WTC11 (cell line): ENCODE data around the gene PLEKHM1. TPM values are rescaled to one million over a fixed set of nuclear protein-coding genes. Genes with fewer than 3 reads are reported as not detected.
"Not testable (repeated sequence)": the region's sequence is repeated elsewhere in the genome, so short reads cannot be mapped to it uniquely, and the experiment has no call there.

Source experiments
- ATAC-seq: fragments of 200-7000 bp; cut with Tn5 transposase; 2 replicates; pipeline ENCODE4 v1.10.0; 2021; ENCODE audit warnings: mild to moderate bottlenecking, moderate library complexity
- CTCF ChIA-PET: fragments of 300-600 bp; sonication (Branson Sonifier 250); formaldehyde crosslinking; loops from one replicate; lab custom pipeline; 2021; ENCODE audit warnings: antibody characterized with exemption; lab: Charles Lee
- POLR2A ChIA-PET: fragments of 350-600 bp; sonication (Branson Sonifier 250); formaldehyde crosslinking; loops from one replicate; lab custom pipeline; 2021; ENCODE audit warnings: antibody characterized with exemption; lab: Charles Lee
- DNase-seq: peaks from one replicate; pipeline ENCODE4 v3.0.0; 2021; ENCODE audit warnings: low spot score
- H3K27ac Mint-ChIP-seq: 2 replicates; pipeline ENCODE4 v1.8.0; 2021; ENCODE audit warnings: mixed read lengths
- H3K27me3 Mint-ChIP-seq: 2 replicates; pipeline ENCODE4 v1.8.0; 2021; ENCODE audit warnings: low read depth, mild to moderate bottlenecking, moderate library complexity, mixed read lengths
- H3K36me3 Mint-ChIP-seq: 2 replicates; pipeline ENCODE4 v1.8.0; 2021; ENCODE audit warnings: mixed read lengths
- H3K4me1 Mint-ChIP-seq: 2 replicates; pipeline ENCODE4 v1.8.0; 2022; ENCODE audit warnings: mixed read lengths
- H3K4me3 Mint-ChIP-seq: 2 replicates; pipeline ENCODE4 v1.8.0; 2021; ENCODE audit warnings: mild to moderate bottlenecking, moderate library complexity, mixed read lengths
- H3K9me3 Mint-ChIP-seq: 2 replicates; pipeline ENCODE4 v1.8.0; 2021; ENCODE audit warnings: mixed read lengths
- CDX4 ChIP-seq: fragments of 250-450 bp; sonication (Bioruptor Pico); IDR thresholded peaks from 2 replicates; pipeline ENCODE4 v1.9.0; 2021; ENCODE audit warnings: moderate library complexity, mild to moderate bottlenecking, inconsistent platforms, borderline replicate concordance
- CREB1 ChIP-seq: sonication (generic); formaldehyde crosslinking; IDR thresholded peaks from 2 replicates; pipeline ENCODE4 v1.8.0; 2023; ENCODE audit warnings: mild to moderate bottlenecking, missing genetic modification reagents
- E2F4 ChIP-seq: sonication (generic); formaldehyde crosslinking; IDR thresholded peaks from 2 replicates; pipeline ENCODE4 v1.8.1; 2022; ENCODE audit warnings: low read depth, mild to moderate bottlenecking, moderate library complexity, missing genetic modification reagents, borderline replicate concordance
- FOXP1 ChIP-seq: sonication (generic); formaldehyde crosslinking; IDR thresholded peaks from 2 replicates; pipeline ENCODE4 v1.8.0; 2022; ENCODE audit warnings: missing genetic modification reagents, mild to moderate bottlenecking, moderate library complexity, borderline replicate concordance
- HMGXB4 ChIP-seq: sonication (generic); formaldehyde crosslinking; IDR thresholded peaks from 2 replicates; pipeline ENCODE4 v1.8.1; 2023; ENCODE audit warnings: mild to moderate bottlenecking, moderate library complexity, missing genetic modification reagents
- NFATC4 ChIP-seq: fragments of 250-450 bp; sonication (Bioruptor Pico); IDR thresholded peaks from 2 replicates; pipeline ENCODE4 v1.9.0; 2021; ENCODE audit warnings: mild to moderate bottlenecking
- NFYB ChIP-seq: sonication (generic); formaldehyde crosslinking; conservative IDR thresholded peaks from 2 replicates; pipeline ENCODE4 v1.8.0; 2022; ENCODE audit warnings: low read depth, missing genetic modification reagents
- PREB ChIP-seq: sonication (generic); formaldehyde crosslinking; IDR thresholded peaks from 2 replicates; pipeline ENCODE4 v1.8.1; 2022; ENCODE audit warnings: mild to moderate bottlenecking, missing genetic modification reagents, moderate library complexity, borderline replicate concordance
- SMAD4 ChIP-seq: sonication (generic); formaldehyde crosslinking; IDR thresholded peaks from 2 replicates; pipeline ENCODE4 v1.8.0; 2022; ENCODE audit warnings: mild to moderate bottlenecking, missing genetic modification reagents
- ZNF219 ChIP-seq: sonication (generic); formaldehyde crosslinking; IDR thresholded peaks from 2 replicates; pipeline ENCODE4 v1.8.0; 2023; ENCODE audit warnings: missing genetic modification reagents, mild to moderate bottlenecking, borderline replicate concordance
- ZNF396 ChIP-seq: fragments of 250-450 bp; sonication (Bioruptor Pico); IDR thresholded peaks from 2 replicates; pipeline ENCODE4 v1.8.0; 2021; ENCODE audit warnings: mild to moderate bottlenecking, moderate library complexity, borderline replicate concordance
- ZNF423 ChIP-seq: fragments of 250-450 bp; sonication (Bioruptor Pico); IDR thresholded peaks from 2 replicates; pipeline ENCODE4 v2.1.2; 2022; ENCODE audit warnings: mild to moderate bottlenecking, moderate library complexity
- total RNA-seq: library from RNA; stranded (reverse); gene quantifications from 3 replicates; pipeline ENCODE4 v1.2.3, GENCODE V29; 2021
- TF ChIP-seq, protein P1 (sequence below): sonication (generic); formaldehyde crosslinking; IDR thresholded peaks from 2 replicates; pipeline ENCODE4 v1.8.1; 2023; ENCODE audit warnings: mild to moderate bottlenecking, missing genetic modification reagents, moderate library complexity
- TF ChIP-seq, protein P2 (sequence below): sonication (generic); formaldehyde crosslinking; IDR thresholded peaks from 2 replicates; pipeline ENCODE4 v1.8.1; 2023; ENCODE audit warnings: mild to moderate bottlenecking, missing genetic modification reagents

PLEKHM1 gene
- total RNA-seq, 1 experiment from 2014 or later: 19.6 TPM

DNA sequence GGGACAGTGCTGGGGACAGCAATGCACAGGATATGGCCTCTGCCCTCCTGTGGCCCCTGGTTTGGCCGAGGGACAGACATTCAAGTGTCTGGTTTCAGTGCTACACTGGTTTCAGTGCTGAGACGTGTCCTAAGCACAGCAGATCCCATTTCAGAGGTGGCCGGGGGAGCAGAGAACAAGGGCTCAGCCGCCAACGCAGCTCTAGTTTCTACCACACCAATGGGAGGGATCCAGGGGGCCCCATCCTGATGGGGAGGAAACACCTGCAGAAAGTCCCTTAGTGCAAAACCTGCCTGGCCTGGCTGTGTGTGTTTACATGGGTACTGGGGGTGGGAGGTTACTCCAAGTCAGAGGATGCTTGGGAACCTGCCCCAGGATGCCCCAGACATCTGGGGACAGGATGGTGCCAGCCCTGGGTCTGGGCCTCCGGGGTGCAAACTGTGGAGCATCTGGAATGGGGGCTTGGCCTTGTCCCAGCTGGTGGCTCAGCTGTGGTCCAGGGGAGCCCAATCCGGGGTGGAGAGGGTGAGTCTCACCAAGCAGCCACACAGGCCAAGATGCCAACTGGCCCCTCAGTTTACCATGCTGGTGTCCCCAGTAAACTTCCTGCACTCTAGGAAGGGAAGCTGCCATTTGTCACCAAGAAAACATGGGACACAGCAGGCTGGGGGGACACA, 49.5 kb downstream of the PLEKHM1 start:
- ATAC-seq, H3K27me3 Mint-ChIP-seq, DNase-seq, H3K27ac Mint-ChIP-seq, H3K4me3 Mint-ChIP-seq, H3K36me3 Mint-ChIP-seq, H3K9me3 Mint-ChIP-seq, POLR2A ChIA-PET: not testable (repeated sequence)
- peaks cover 23% of the 10 kb centered on the region for H3K4me1 Mint-ChIP-seq
- CTCF ChIA-PET: interaction anchor here (0.8 to 1.4 kb wide), 3 partner anchors 11 to 16 kb away, joined by 3 to 9 read pairs (median 4); no protein-coding TSS in a partner anchor

DNA sequence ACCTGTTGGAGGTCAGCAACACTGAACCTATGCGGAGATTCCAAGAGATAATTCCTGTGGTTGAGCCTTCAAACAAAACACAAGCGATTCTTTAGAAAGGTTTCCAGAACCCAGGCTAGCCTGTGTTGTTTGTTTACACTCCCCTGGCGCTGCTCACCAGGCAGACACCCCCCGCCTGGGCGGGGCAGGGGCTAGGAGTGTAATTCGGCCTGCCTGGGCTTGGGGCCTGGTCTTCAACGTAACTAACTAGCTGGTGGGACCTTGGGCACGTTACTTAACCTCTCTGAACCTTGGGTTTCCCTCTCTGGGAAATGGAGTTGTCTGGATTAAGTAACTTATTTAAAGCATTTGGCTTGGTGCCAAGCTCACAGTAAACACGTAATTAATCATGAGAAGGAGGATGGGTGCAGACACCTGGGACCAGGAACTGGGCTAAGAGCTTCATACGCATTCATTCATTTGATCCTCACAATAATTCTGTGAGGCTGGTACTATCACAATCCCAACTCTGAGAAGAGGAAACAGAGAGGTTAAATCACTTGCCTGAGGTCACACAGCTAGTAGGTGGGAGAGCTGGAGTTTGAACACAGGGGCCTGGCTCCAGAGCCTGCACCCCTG, 50.3 kb downstream of the PLEKHM1 start:
- Mint-ChIP-seq H3K4me3 (no peak overlapping the region), H3K4me1 (peaks cover 23% of the 10 kb centered on the region), H3K9me3 (no peaks in the 10 kb centered on the region), H3K27ac (peak overlapping the region; percentile 46; the same call in 1 of the 2 replicates), H3K27me3 (no peaks in the 10 kb centered on the region; the same call in 1 of the 2 replicates), H3K36me3 (no peaks in the 10 kb centered on the region; the same call in 1 of the 2 replicates)
- ATAC-seq: peak; percentile 12; the same call in 1 of the 2 replicates
- TF ChIP-seq ZNF423 (CRISPR knock-in tag) (peak; percentile 86), NFATC4 (no peak)
- TF ChIP-seq, protein P1, sequence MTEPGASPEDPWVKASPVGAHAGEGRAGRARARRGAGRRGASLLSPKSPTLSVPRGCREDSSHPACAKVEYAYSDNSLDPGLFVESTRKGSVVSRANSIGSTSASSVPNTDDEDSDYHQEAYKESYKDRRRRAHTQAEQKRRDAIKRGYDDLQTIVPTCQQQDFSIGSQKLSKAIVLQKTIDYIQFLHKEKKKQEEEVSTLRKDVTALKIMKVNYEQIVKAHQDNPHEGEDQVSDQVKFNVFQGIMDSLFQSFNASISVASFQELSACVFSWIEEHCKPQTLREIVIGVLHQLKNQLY (CRISPR knock-in tag): no peak
- DNase-seq: peak; percentile 39
- CTCF ChIA-PET: interaction anchor here (0.8 to 1.4 kb wide), 2 partner anchors 11 to 15 kb away, joined by 4 to 9 read pairs; no protein-coding TSS in a partner anchor
- POLR2A ChIA-PET: no interaction called here

GRCh38 chr17:45438931-45439610, 51.5 kb downstream of the PLEKHM1 start:
- no peaks in the 10 kb centered on the region for H3K36me3 Mint-ChIP-seq
- no peak overlapping the region for H3K4me3 Mint-ChIP-seq
- POLR2A ChIA-PET: no interaction called here
- peaks cover under 1% of the 10 kb centered on the region for H3K27me3 Mint-ChIP-seq
- H3K9me3 Mint-ChIP-seq: no peaks in the 10 kb centered on the region
- H3K4me1 Mint-ChIP-seq: peaks cover 23% of the 10 kb centered on the region
- ATAC-seq: no peak
- H3K27ac Mint-ChIP-seq: no peak overlapping the region
- TF ChIP-seq ZNF423 (CRISPR knock-in tag): no peak
- no peak for TF ChIP-seq HMGXB4 (CRISPR knock-in tag)
- no peak for TF ChIP-seq PREB
- no peak for TF ChIP-seq SMAD4 (CRISPR knock-in tag)
- no peak for TF ChIP-seq ZNF219 (CRISPR knock-in tag)
- TF ChIP-seq NFATC4: no peak
- TF ChIP-seq ZNF396: no peak
- no peak for TF ChIP-seq NFYB (CRISPR knock-in tag)
- TF ChIP-seq, all 79 proteins: peak for 0
- no peak for DNase-seq
- CTCF ChIA-PET: no interaction called here

GRCh38 chr17:45437465-45438283, 52.8 kb downstream of the PLEKHM1 start:
- ATAC-seq (peak; percentile 72), DNase-seq (no peak)
- H3K4me3 Mint-ChIP-seq: no peak overlapping the region
- POLR2A ChIA-PET: no interaction called here
- peaks cover 14% of the 10 kb centered on the region for H3K27me3 Mint-ChIP-seq
- H3K27ac Mint-ChIP-seq: no peak overlapping the region
- CTCF ChIA-PET: no interaction called here
- peaks cover 23% of the 10 kb centered on the region for H3K4me1 Mint-ChIP-seq
- no peaks in the 10 kb centered on the region for H3K36me3 Mint-ChIP-seq
- no peaks in the 10 kb centered on the region for H3K9me3 Mint-ChIP-seq
- no peak for TF ChIP-seq NFATC4
- no peak for TF ChIP-seq E2F4 (CRISPR knock-in tag)
- no peak for TF ChIP-seq ZNF219 (CRISPR knock-in tag)
- TF ChIP-seq, protein P1 (CRISPR knock-in tag): no peak
- TF ChIP-seq, protein P2, sequence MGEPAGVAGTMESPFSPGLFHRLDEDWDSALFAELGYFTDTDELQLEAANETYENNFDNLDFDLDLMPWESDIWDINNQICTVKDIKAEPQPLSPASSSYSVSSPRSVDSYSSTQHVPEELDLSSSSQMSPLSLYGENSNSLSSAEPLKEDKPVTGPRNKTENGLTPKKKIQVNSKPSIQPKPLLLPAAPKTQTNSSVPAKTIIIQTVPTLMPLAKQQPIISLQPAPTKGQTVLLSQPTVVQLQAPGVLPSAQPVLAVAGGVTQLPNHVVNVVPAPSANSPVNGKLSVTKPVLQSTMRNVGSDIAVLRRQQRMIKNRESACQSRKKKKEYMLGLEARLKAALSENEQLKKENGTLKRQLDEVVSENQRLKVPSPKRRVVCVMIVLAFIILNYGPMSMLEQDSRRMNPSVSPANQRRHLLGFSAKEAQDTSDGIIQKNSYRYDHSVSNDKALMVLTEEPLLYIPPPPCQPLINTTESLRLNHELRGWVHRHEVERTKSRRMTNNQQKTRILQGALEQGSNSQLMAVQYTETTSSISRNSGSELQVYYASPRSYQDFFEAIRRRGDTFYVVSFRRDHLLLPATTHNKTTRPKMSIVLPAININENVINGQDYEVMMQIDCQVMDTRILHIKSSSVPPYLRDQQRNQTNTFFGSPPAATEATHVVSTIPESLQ (CRISPR knock-in tag): no peak
- no peak for TF ChIP-seq CREB1 (CRISPR knock-in tag)
- TF ChIP-seq FOXP1 (CRISPR knock-in tag): no peak
- TF ChIP-seq CDX4 (CRISPR knock-in tag): no peak
- TF ChIP-seq NFYB (CRISPR knock-in tag): no peak
